ENCODE results near the gene TMEM132E.

DNA sequence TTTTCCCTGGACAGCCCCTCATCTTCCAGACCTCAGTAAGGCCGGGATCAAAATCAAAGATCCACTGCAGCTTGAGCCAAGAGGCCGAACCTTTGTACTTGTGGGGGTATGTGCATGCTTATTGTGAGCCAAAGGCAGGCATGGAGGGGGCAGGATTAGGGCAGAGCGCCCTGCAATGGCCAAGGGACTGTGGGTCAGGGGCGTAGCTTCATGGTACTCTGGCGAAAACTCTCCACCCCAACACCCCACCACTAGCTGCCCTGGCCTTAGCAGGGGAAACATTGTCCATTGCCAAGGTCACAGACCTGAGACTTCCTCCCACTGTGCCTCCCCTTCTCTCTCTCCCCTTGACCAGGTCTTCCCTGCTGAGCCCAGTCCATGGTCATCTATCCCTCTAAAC, 90.1 kb downstream of the TMEM132E start:
- TF ChIP-seq, protein P1, sequence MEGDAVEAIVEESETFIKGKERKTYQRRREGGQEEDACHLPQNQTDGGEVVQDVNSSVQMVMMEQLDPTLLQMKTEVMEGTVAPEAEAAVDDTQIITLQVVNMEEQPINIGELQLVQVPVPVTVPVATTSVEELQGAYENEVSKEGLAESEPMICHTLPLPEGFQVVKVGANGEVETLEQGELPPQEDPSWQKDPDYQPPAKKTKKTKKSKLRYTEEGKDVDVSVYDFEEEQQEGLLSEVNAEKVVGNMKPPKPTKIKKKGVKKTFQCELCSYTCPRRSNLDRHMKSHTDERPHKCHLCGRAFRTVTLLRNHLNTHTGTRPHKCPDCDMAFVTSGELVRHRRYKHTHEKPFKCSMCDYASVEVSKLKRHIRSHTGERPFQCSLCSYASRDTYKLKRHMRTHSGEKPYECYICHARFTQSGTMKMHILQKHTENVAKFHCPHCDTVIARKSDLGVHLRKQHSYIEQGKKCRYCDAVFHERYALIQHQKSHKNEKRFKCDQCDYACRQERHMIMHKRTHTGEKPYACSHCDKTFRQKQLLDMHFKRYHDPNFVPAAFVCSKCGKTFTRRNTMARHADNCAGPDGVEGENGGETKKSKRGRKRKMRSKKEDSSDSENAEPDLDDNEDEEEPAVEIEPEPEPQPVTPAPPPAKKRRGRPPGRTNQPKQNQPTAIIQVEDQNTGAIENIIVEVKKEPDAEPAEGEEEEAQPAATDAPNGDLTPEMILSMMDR (IDR thresholded peaks at IDR 0.05): no peak
- TF ChIP-seq POLR2A (IDR thresholded peaks at IDR 0.05): no peak
